Endodermal cell (in vitro differentiated cells): ENCODE results near the gene MAP3K15. TPM values are rescaled to one million over a fixed set of nuclear protein-coding genes. Genes with fewer than 3 reads are reported as not detected.

Source experiments
- DNase-seq: peaks from one replicate; pipeline ENCODE4 v3.0.0-alpha.2; 2017
- H3K27ac ChIP-seq: 2 replicates; pipeline ENCODE4 v1.5.1; 2013; ENCODE audit warnings: mild to moderate bottlenecking, low read depth, low read length, moderate library complexity
- H3K27me3 ChIP-seq: 2 replicates; pipeline ENCODE4 v1.6.1; 2013; ENCODE audit warnings: mild to moderate bottlenecking, low read length, moderate library complexity; ENCODE audit not compliant: insufficient read depth, control insufficient read depth, poor library complexity, severe bottlenecking
- H3K36me3 ChIP-seq: 2 replicates; pipeline ENCODE4 v1.7.0; 2013; ENCODE audit warnings: mild to moderate bottlenecking, low read length, moderate library complexity; ENCODE audit not compliant: control insufficient read depth, insufficient read depth
- H3K4me1 ChIP-seq: one replicate; pipeline ENCODE4 v1.7.0; 2013; ENCODE audit warnings: low read length; ENCODE audit not compliant: control insufficient read depth, insufficient read depth
- H3K4me3 ChIP-seq: 2 replicates; pipeline ENCODE4 v1.5.1; 2013; ENCODE audit warnings: mild to moderate bottlenecking, low read length, moderate library complexity
- H3K9ac ChIP-seq: 2 replicates; pipeline ENCODE4 v1.6.1; 2013; ENCODE audit warnings: mild to moderate bottlenecking, low read length, moderate library complexity; ENCODE audit not compliant: poor library complexity, severe bottlenecking; ENCODE audit errors: extremely low read depth
- H3K9me3 ChIP-seq: 2 replicates; pipeline ENCODE4 v1.6.1; 2013; ENCODE audit warnings: mild to moderate bottlenecking, low read length, moderate library complexity; ENCODE audit not compliant: control insufficient read depth
- H3K27ac Mint-ChIP-seq: 2 replicates; pipeline ENCODE4 v1.8.0; 2020; ENCODE audit warnings: mixed read lengths
- H3K27me3 Mint-ChIP-seq: 2 replicates; pipeline ENCODE4 v1.8.0; 2021; ENCODE audit warnings: mild to moderate bottlenecking, mixed read lengths; ENCODE audit not compliant: insufficient read depth
- H3K36me3 Mint-ChIP-seq: 2 replicates; pipeline ENCODE4 v1.8.0; 2020; ENCODE audit warnings: low read depth, mixed read lengths
- H3K4me1 Mint-ChIP-seq: 2 replicates; pipeline ENCODE4 v1.8.0; 2020; ENCODE audit warnings: mixed read lengths
- H3K4me3 Mint-ChIP-seq: 2 replicates; pipeline ENCODE4 v1.8.0; 2020; ENCODE audit warnings: mild to moderate bottlenecking, moderate library complexity, mixed read lengths
- H3K9me3 Mint-ChIP-seq: 2 replicates; pipeline ENCODE4 v1.8.0; 2020; ENCODE audit warnings: mild to moderate bottlenecking, mixed read lengths
- WGBS, 2 experiments: methylation state at CpG; one replicate each; pipeline versions ENCODE4 v1.1.5 to v1.1.7; 2013; ENCODE audit warnings: missing lambda C conversion rate in 2 of 2, mixed read lengths in 1 of 2; ENCODE audit not compliant: insufficient coverage in 1 of 2, insufficient read length in 1 of 2; 5-methylcytosine and 5-hydroxymethylcytosine counted together
- total RNA-seq, 2 donors: library from RNA; stranded (reverse); fragmentation: NEBNext Ultra II Directional in 1 of 2; extraction: Animal tissue kit (Norgen Biotek cat#: 25700) in 1 of 2; gene quantifications; 2 replicates in 1 of 2; 3 replicates in 1 of 2; pipeline ENCODE4 v1.2.1, GENCODE V29; 2021
- TF ChIP-seq, protein P1 (sequence below): fragments of 200-600 bp; sonication (generic); conservative IDR thresholded peaks from 2 replicates; pipeline ENCODE4 v1.5.0; 2021; ENCODE audit warnings: antibody characterized with exemption, mild to moderate bottlenecking

Gene MAP3K15
- total RNA-seq, 2 donors from 2014 or later = 2.2 to 2.9 TPM

DNA sequence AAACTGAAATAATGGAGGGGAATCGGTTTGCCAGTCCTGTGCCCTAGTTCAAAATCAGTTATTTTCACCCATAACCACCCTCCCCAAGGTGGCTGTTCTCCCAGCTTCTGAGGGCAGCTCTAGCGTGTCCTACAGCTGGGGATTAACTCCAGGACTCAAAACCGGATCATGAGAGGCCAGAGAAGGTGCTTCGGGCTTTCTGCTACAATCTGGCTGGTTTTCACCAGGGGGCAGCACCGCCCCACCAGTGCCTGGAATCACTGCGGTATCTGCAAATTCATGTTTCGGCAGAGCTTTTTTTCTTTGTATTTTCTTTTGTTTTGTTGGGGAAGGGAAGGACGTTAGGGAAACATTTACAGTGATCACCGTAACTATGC lies 143.2 kb downstream of the MAP3K15 start:
- 5 to 17% methylated on average over 2 to 9 of the region's 9 CpGs for WGBS, 2 experiments
- H3K9ac ChIP-seq = no peak overlapping the region
- Mint-ChIP-seq H3K27ac (no peak overlapping the region), H3K4me1 (no peaks in the 10 kb centered on the region), H3K36me3 (peaks cover 3% of the 10 kb centered on the region), H3K4me3 (peak overlapping the region; percentile 57), H3K27me3 (peaks cover 14% of the 10 kb centered on the region), H3K9me3 (peaks cover 65% of the 10 kb centered on the region)
- H3K4me1 ChIP-seq = no peaks in the 10 kb centered on the region
- TF ChIP-seq, protein P1, sequence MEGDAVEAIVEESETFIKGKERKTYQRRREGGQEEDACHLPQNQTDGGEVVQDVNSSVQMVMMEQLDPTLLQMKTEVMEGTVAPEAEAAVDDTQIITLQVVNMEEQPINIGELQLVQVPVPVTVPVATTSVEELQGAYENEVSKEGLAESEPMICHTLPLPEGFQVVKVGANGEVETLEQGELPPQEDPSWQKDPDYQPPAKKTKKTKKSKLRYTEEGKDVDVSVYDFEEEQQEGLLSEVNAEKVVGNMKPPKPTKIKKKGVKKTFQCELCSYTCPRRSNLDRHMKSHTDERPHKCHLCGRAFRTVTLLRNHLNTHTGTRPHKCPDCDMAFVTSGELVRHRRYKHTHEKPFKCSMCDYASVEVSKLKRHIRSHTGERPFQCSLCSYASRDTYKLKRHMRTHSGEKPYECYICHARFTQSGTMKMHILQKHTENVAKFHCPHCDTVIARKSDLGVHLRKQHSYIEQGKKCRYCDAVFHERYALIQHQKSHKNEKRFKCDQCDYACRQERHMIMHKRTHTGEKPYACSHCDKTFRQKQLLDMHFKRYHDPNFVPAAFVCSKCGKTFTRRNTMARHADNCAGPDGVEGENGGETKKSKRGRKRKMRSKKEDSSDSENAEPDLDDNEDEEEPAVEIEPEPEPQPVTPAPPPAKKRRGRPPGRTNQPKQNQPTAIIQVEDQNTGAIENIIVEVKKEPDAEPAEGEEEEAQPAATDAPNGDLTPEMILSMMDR = peak; percentile 82
- H3K27ac ChIP-seq = no peak overlapping the region
- no peaks in the 10 kb centered on the region for H3K36me3 ChIP-seq
- H3K4me3 ChIP-seq = peak overlapping the region; percentile 79
- H3K27me3 ChIP-seq = no peaks in the 10 kb centered on the region
- peak; percentile 89 for DNase-seq
- H3K9me3 ChIP-seq = no peaks in the 10 kb centered on the region

DNA sequence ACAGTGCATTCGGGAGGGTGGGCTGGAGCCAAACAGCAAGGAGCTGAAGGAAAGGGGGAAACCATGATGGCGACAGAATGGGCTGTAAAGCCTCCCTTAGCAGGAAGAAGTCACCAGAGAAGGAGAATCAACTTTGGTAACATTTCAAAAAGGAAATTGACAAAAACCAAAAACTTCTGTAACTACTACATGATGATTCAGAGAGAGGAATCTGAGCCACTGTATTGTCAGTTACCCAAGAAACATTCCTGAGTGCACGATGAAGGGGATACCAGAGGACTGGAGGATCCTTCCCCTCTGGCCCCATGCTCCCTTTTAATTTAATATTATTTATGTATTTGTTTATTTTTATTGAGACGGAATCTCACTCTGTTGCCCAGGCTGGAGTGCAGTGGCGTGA lies 145.2 kb downstream of the MAP3K15 start:
- Histone ChIP-seq H3K4me3 (no peak overlapping the region), H3K27me3 (no peaks in the 10 kb centered on the region), H3K4me1 (no peaks in the 10 kb centered on the region), H3K9ac (no peak overlapping the region), H3K27ac (no peak overlapping the region), H3K36me3 (no peaks in the 10 kb centered on the region), H3K9me3 (no peaks in the 10 kb centered on the region)
- Mint-ChIP-seq H3K27ac (no peak overlapping the region), H3K27me3 (peaks cover 14% of the 10 kb centered on the region), H3K4me1 (no peaks in the 10 kb centered on the region), H3K36me3 (peaks cover 16% of the 10 kb centered on the region), H3K4me3 (no peak overlapping the region), H3K9me3 (peaks cover 62% of the 10 kb centered on the region)
- TF ChIP-seq, protein P1 = no peak
- 90 to 100% methylated on average over 1 to 4 of the region's 5 CpGs for WGBS, 2 experiments
- no peak for DNase-seq

DNA sequence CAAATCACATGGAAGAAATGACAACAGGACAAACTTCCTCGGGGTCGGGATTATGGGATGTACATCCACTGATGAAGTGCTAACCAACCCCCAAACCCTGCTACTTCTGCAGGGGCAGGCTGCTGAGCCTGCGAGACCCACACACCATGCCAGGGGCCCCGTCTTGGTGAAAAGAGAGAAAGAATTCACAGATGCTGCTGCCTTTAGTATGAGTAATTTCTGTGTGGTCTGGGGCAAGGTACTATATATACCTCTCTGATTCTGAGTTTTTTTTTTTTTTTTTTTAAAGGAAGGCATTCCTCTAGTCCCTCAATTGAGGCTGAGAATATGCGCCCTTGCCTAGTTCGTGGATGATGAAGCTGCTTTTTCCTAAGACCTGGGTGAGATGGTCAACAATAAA lies 146.7 kb downstream of the MAP3K15 start:
- Mint-ChIP-seq H3K36me3 (peaks cover 21% of the 10 kb centered on the region), H3K4me3 (no peak overlapping the region), H3K27me3 (peaks cover 3% of the 10 kb centered on the region), H3K27ac (no peak overlapping the region), H3K9me3 (peaks cover 57% of the 10 kb centered on the region), H3K4me1 (no peaks in the 10 kb centered on the region)
- H3K4me1 ChIP-seq = no peaks in the 10 kb centered on the region
- no peak for DNase-seq
- H3K27ac ChIP-seq = no peak overlapping the region
- no peaks in the 10 kb centered on the region for H3K27me3 ChIP-seq
- H3K36me3 ChIP-seq = no peaks in the 10 kb centered on the region
- 96 to 100% methylated on average over 2 to 5 of the region's 6 CpGs for WGBS, 2 experiments
- H3K9me3 ChIP-seq = no peaks in the 10 kb centered on the region
- no peak overlapping the region for H3K4me3 ChIP-seq
- H3K9ac ChIP-seq = no peak overlapping the region
- TF ChIP-seq, protein P1 = no peak
